IMR-90 (cell line): ENCODE data around the gene RUNX3. TPM values are rescaled to one million over a fixed set of nuclear protein-coding genes. Genes with fewer than 3 reads are reported as not detected.

Source experiments
- ATAC-seq: fragments of 200-7000 bp; cut with Tn5 transposase; 2 replicates; pipeline ENCODE4 v1.9.1; 2020; ENCODE audit warnings: low read depth, mild to moderate bottlenecking, moderate library complexity
- BruUV-seq: library from RNA; stranded (reverse); fragments of 400-500 nt; replicated peaks from 2 replicates; lab custom pipeline; 2021; lab: Mats Ljungman, UMichigan
- CTCF ChIA-PET: fragments of 300-600 bp; formaldehyde crosslinking; extraction: SDS; loops from one replicate; lab custom pipeline; 2021; ENCODE audit warnings: antibody characterized with exemption; lab: Yijun Ruan, JAX
- POLR2A ChIA-PET: fragments of 300-600 bp; sonication (Branson Sonifier 250); formaldehyde crosslinking; loops from one replicate; lab custom pipeline; 2022; ENCODE audit warnings: antibody characterized with exemption; ENCODE audit not compliant: unreplicated experiment; lab: Charles Lee
- DNase-seq: peaks from one replicate; pipeline ENCODE4 v3.0.0; 2013
- H2AFZ ChIP-seq: replicated peaks from 2 replicates; pipeline ENCODE3; 2013; ENCODE audit warnings: low read length, mild to moderate bottlenecking; ENCODE audit not compliant: poor library complexity
- H2AK5ac ChIP-seq: 2 replicates; pipeline ENCODE4 v1.6.1; 2013; ENCODE audit warnings: low read depth, low read length, inconsistent platforms
- H2AK9ac ChIP-seq: replicated peaks from 2 replicates; pipeline ENCODE3; 2013; ENCODE audit warnings: mild to moderate bottlenecking, low read depth, low read length, moderate library complexity; ENCODE audit not compliant: poor library complexity
- H2BK120ac ChIP-seq: 2 replicates; pipeline ENCODE4 v1.6.1; 2013; ENCODE audit warnings: low read depth, low read length, inconsistent platforms
- H2BK15ac ChIP-seq: 3 replicates; pipeline ENCODE4 v1.6.1; 2013; ENCODE audit warnings: low read depth, low read length, inconsistent platforms
- H2BK20ac ChIP-seq: 2 replicates; pipeline ENCODE4 v1.6.1; 2013; ENCODE audit warnings: low read depth, mild to moderate bottlenecking, inconsistent platforms, low read length, moderate library complexity
- H2BK5ac ChIP-seq: 2 replicates; pipeline ENCODE4 v1.6.1; 2013; ENCODE audit warnings: mild to moderate bottlenecking, low read depth, low read length, inconsistent platforms; ENCODE audit not compliant: poor library complexity, severe bottlenecking
- H3K14ac ChIP-seq: replicated peaks from 2 replicates; pipeline ENCODE4 v1.6.1; 2013; ENCODE audit warnings: low read depth, low read length, inconsistent platforms
- H3K18ac ChIP-seq: 2 replicates; pipeline ENCODE4 v1.6.1; 2013; ENCODE audit warnings: low read depth, low read length, control low read depth
- H3K23ac ChIP-seq: 2 replicates; pipeline ENCODE4 v1.6.1; 2013; ENCODE audit warnings: low read depth, low read length, inconsistent platforms
- H3K27ac ChIP-seq: 2 replicates; pipeline ENCODE4 v1.5.1; 2013; ENCODE audit warnings: mild to moderate bottlenecking, control low read depth, low read length; ENCODE audit not compliant: insufficient read depth
- H3K27me3 ChIP-seq: 2 replicates; pipeline ENCODE4 v1.6.1; 2013; ENCODE audit warnings: low read length; ENCODE audit not compliant: control insufficient read depth, insufficient read depth
- H3K36me3 ChIP-seq: 2 replicates; pipeline ENCODE4 v1.6.1; 2013; ENCODE audit warnings: low read length, mixed read lengths; ENCODE audit not compliant: control insufficient read depth, insufficient read depth
- H3K4ac ChIP-seq: 2 replicates; pipeline ENCODE4 v1.6.1; 2013; ENCODE audit warnings: low read depth, low read length, inconsistent platforms
- H3K4me1 ChIP-seq: 2 replicates; pipeline ENCODE4 v1.6.1; 2013; ENCODE audit warnings: low read length, mixed read lengths; ENCODE audit not compliant: control insufficient read depth, insufficient read depth
- H3K4me2 ChIP-seq: 2 replicates; pipeline ENCODE4 v1.6.1; 2013; ENCODE audit warnings: low read depth, mild to moderate bottlenecking, control low read depth, low read length, moderate library complexity
- H3K4me3 ChIP-seq: 2 replicates; pipeline ENCODE4 v1.5.1; 2013; ENCODE audit warnings: low read depth, mild to moderate bottlenecking, control low read depth, low read length, moderate library complexity; ENCODE audit not compliant: insufficient read depth
- H3K56ac ChIP-seq: 2 replicates; pipeline ENCODE4 v1.6.1; 2013; ENCODE audit warnings: low read length, inconsistent platforms; ENCODE audit not compliant: insufficient read depth; ENCODE audit errors: extremely low read depth
- H3K79me1 ChIP-seq, 2 experiments: 2 replicates each; pipeline ENCODE4 v1.6.1; 2013; ENCODE audit warnings: low read length in 2 of 2, inconsistent platforms in 1 of 2, low read depth in 1 of 2
- H3K9ac ChIP-seq: 2 replicates; pipeline ENCODE4 v1.6.1; 2013; ENCODE audit warnings: low read depth, low read length, control low read depth
- H3K9me1 ChIP-seq: 2 replicates; pipeline ENCODE4 v1.6.1; 2013; ENCODE audit warnings: low read length, inconsistent platforms; ENCODE audit not compliant: insufficient read depth
- H3K9me3 ChIP-seq: 2 replicates; pipeline ENCODE4 v1.6.1; 2013; ENCODE audit warnings: low read length; ENCODE audit not compliant: control insufficient read depth, insufficient read depth
- H4K20me1 ChIP-seq: 2 replicates; pipeline ENCODE4 v1.6.1; 2013; ENCODE audit warnings: low read length, inconsistent platforms; ENCODE audit not compliant: insufficient read depth
- H4K5ac ChIP-seq: 2 replicates; pipeline ENCODE4 v1.6.1; 2013; ENCODE audit warnings: mild to moderate bottlenecking, low read depth, low read length, control low read depth
- H4K8ac ChIP-seq, 2 experiments: 2 replicates each; pipeline ENCODE4 v1.6.1; 2013; ENCODE audit warnings: low read depth in 2 of 2, low read length in 2 of 2, control low read depth in 1 of 2, inconsistent platforms in 1 of 2
- H4K91ac ChIP-seq: 2 replicates; pipeline ENCODE4 v1.6.1; 2013; ENCODE audit warnings: low read depth, low read length, inconsistent platforms; ENCODE audit not compliant: insufficient read depth
- ELK1 ChIP-seq: fragments of 150-350 bp; IDR thresholded peaks from 2 replicates; pipeline ENCODE4 v1.6.1; 2016; ENCODE audit warnings: low read depth, mild to moderate bottlenecking, low read length, moderate library complexity, borderline replicate concordance
- MXI1 ChIP-seq: IDR thresholded peaks from 2 replicates; pipeline ENCODE4 v1.6.1; 2012; ENCODE audit warnings: low read depth, mild to moderate bottlenecking, low read length, moderate library complexity, borderline replicate concordance
- NFE2L2 ChIP-seq: fragments of 150-350 bp; IDR thresholded peaks from 2 replicates; pipeline ENCODE4 v1.6.1; 2016; ENCODE audit warnings: low read depth, mild to moderate bottlenecking, low read length
- RFX5 ChIP-seq: IDR thresholded peaks from 2 replicates; pipeline ENCODE4 v1.8.0; 2012; ENCODE audit warnings: low read depth, mild to moderate bottlenecking, low read length, moderate library complexity
- SMC3 ChIP-seq: fragments of 150-350 bp; IDR thresholded peaks from 2 replicates; pipeline ENCODE4 v1.6.1; 2016; ENCODE audit warnings: low read depth, mild to moderate bottlenecking, antibody characterized with exemption, low read length, moderate library complexity
- USF2 ChIP-seq: fragments of 150-350 bp; IDR thresholded peaks from 2 replicates; pipeline ENCODE4 v1.6.1; 2017; ENCODE audit warnings: mild to moderate bottlenecking, antibody characterized with exemption, low read length, low read depth
- WGBS, 2 experiments: methylation state at CpG; one replicate each; pipeline versions ENCODE4 v1.1.5 to v1.1.7; 2013; ENCODE audit warnings: missing lambda C conversion rate in 2 of 2; ENCODE audit not compliant: insufficient read length in 1 of 2; ENCODE audit errors: extremely low coverage in 2 of 2; 5-methylcytosine and 5-hydroxymethylcytosine counted together
- dilution Hi-C: fragments of 300-500 bp; cut with HindIII; formaldehyde crosslinking; loops from one replicate; pipeline ENCODE4 v1.14.3; 2018; ENCODE audit warnings: low sequenced_read_pairs; ENCODE audit not compliant: unreplicated experiment
- in situ Hi-C: fragments of 300-500 bp; cut with MboI; formaldehyde crosslinking; loops from 3 replicates; pipeline ENCODE4 v1.14.3; 2019; ENCODE audit warnings: low sequenced_read_pairs, inconsistent platforms, mixed read lengths
- intact Hi-C: fragments of 100-400 bp; cut with micrococcal nuclease; formaldehyde crosslinking; loops from 2 replicates; pipeline ENCODE4 v1.10.0; 2022
- polyA plus RNA-seq, 3 experiments: library from polyadenylated mRNA; depleted of rRNA; stranded (reverse); fragments of >200 nt; gene quantifications; 2 replicates each; pipeline ENCODE4 v1.2.3, GENCODE V29; 2012; ENCODE audit warnings: low replicate concordance in 1 of 3
- total RNA-seq: library from RNA; depleted of rRNA; stranded (reverse); fragments of >200 nt; gene quantifications from 2 replicates; pipeline ENCODE4 v1.2.3, GENCODE V29; 2012

The RUNX3 gene
- total and polyA plus RNA-seq, 2 of the 4 experiments (the other 2 are of a cell fraction): 0.07 TPM; not detected in 1

- ChIA-PET CTCF (no interaction called here), POLR2A (no interaction called here)
- no peaks in the 10 kb centered on the region for H3K9me3 ChIP-seq
- H3K27me3 ChIP-seq: peaks cover 39% of the 10 kb centered on the region
- no peak overlapping the region for H3K4me3 ChIP-seq
- H4K8ac ChIP-seq: no peak overlapping the region
- H3K9me1 ChIP-seq: peaks cover 4% of the 10 kb centered on the region; the same call in 1 of the 2 replicates
- no peak overlapping the region for H2BK120ac ChIP-seq
- H4K20me1 ChIP-seq: no peaks in the 10 kb centered on the region
- no peaks in the 10 kb centered on the region for H3K79me1 ChIP-seq
- no peak overlapping the region for H2AK5ac ChIP-seq
- dilution Hi-C loops (no loop called here), in situ Hi-C loops (no loop called here), intact Hi-C loops (no loop called here)
- DNase-seq (no peak), ATAC-seq (no peak)
- TF ChIP-seq ELK1 (no peak), MXI1 (no peak), RFX5 (no peak), USF2 (no peak), SMC3 (no peak), NFE2L2 (no peak)
- no peak overlapping the region for H3K9ac ChIP-seq
- no peak overlapping the region for H2BK20ac ChIP-seq
- no peak overlapping the region for H3K14ac ChIP-seq
- H4K91ac ChIP-seq: no peak overlapping the region
- 92% methylated on average over 4 of the region's 7 CpGs; no CpG with 5 or more reads in 1 of the 2 experiments for WGBS, 2 experiments
- no peak overlapping the region for H3K4me2 ChIP-seq
- no peak overlapping the region for H3K4ac ChIP-seq
- no peak overlapping the region for H2AK9ac ChIP-seq
- no peaks in the 10 kb centered on the region for H3K4me1 ChIP-seq
- H3K56ac ChIP-seq: no peak overlapping the region
- H2AFZ ChIP-seq: no peak overlapping the region
- H3K36me3 ChIP-seq: no peaks in the 10 kb centered on the region
- no peak overlapping the region for H2BK5ac ChIP-seq
- no peak overlapping the region for H3K18ac ChIP-seq
- BruUV-seq: no TSS peak
- H2BK15ac ChIP-seq: no peak overlapping the region
- no peak overlapping the region for H3K23ac ChIP-seq
- H4K5ac ChIP-seq: no peak overlapping the region
- no peak overlapping the region for H3K27ac ChIP-seq
Measured at GRCh38 chr1:24865168-24865567, 64.9 kb downstream of the RUNX3 start.
